ENCODE measurements around the gene ZNF274. TPM values are rescaled to one million over a fixed set of nuclear protein-coding genes. Genes with fewer than 3 reads are reported as not detected.

The ZNF274 gene
- total RNA-seq, 1 donor from 2014 or later = 42.7 TPM

DNA sequence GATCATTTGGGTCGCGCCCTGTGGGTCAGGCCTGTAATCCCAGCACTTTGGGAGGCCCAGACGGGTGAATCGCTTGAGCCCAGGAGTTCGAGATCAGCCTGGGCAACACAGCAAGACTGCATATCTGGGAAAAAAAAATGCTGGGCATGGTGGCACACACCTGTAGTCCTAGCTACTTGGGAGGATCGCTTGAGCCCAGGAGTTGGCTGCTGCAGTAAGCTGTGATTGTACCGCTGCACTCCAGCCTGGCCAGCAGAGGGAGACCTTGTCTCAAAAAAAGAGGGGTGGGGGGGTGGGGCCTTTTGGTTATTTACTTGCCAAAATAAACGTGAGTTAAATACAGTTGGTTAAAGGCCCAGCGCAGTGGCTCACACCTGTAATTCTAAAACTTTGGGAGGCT, 36.0 kb downstream of the ZNF274 start:
- Mint-ChIP-seq H3K4me3 (ENCODE audit: unreplicated experiment) (no peak overlapping the region), H3K27me3 (ENCODE audit: unreplicated experiment) (no peaks in the 10 kb centered on the region), H3K4me1 (ENCODE audit: low read depth, unreplicated experiment) (no peaks in the 10 kb centered on the region), H3K9me3 (ENCODE audit: unreplicated experiment) (peaks cover 6% of the 10 kb centered on the region), H3K27ac (ENCODE audit: unreplicated experiment) (no peak overlapping the region), H3K36me3 (ENCODE audit: unreplicated experiment) (peaks cover 18% of the 10 kb centered on the region)
- peak; percentile 27 for DNase-seq
- TF ChIP-seq, protein P1, sequence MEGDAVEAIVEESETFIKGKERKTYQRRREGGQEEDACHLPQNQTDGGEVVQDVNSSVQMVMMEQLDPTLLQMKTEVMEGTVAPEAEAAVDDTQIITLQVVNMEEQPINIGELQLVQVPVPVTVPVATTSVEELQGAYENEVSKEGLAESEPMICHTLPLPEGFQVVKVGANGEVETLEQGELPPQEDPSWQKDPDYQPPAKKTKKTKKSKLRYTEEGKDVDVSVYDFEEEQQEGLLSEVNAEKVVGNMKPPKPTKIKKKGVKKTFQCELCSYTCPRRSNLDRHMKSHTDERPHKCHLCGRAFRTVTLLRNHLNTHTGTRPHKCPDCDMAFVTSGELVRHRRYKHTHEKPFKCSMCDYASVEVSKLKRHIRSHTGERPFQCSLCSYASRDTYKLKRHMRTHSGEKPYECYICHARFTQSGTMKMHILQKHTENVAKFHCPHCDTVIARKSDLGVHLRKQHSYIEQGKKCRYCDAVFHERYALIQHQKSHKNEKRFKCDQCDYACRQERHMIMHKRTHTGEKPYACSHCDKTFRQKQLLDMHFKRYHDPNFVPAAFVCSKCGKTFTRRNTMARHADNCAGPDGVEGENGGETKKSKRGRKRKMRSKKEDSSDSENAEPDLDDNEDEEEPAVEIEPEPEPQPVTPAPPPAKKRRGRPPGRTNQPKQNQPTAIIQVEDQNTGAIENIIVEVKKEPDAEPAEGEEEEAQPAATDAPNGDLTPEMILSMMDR (IDR thresholded peaks at IDR 0.05; ENCODE audit: partially characterized antibody, unreplicated experiment) = peak; percentile 22

DNA sequence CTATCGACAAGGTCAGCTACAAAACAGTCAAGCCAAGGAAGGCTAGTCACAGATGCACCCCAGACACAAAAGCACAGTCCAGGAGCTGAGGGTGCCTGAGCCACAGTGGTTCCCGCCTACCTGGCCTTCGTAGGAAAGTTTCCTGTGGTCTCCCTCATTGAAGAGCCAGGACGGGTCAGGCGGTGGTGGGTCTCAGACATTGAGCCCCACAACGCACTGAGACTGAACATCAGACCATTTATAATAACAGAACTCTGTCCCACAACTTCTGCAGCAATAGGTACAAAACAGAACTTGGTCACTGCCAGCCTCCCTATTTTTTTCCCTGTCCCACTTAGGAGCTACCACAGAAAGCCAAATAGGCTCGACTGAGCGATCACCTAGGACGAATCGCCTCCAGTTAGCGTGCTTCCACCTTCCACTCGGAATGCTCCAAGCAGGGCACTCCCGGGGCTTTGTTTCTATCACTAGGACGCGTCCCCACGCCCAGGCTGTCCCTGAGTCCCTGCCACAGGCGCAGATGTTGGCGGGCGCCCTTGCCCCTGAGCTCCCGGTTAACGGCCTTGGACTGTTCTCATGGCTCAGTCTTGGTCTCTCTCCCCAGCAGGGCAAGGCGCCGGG, 45.2 kb downstream of the ZNF274 start:
- peaks cover 8% of the 10 kb centered on the region for H3K4me1 Mint-ChIP-seq (ENCODE audit: low read depth, unreplicated experiment)
- H3K27me3 Mint-ChIP-seq (ENCODE audit: unreplicated experiment) = peaks cover 13% of the 10 kb centered on the region
- peak overlapping the region; percentile 93 for H3K4me3 Mint-ChIP-seq (ENCODE audit: unreplicated experiment)
- H3K36me3 Mint-ChIP-seq (ENCODE audit: unreplicated experiment) = peaks cover 33% of the 10 kb centered on the region
- no peak for DNase-seq
- peaks cover 14% of the 10 kb centered on the region for H3K9me3 Mint-ChIP-seq (ENCODE audit: unreplicated experiment)
- TF ChIP-seq, protein P1 (IDR thresholded peaks at IDR 0.05; ENCODE audit: partially characterized antibody, unreplicated experiment) = no peak
- peak overlapping the region; percentile 95 for H3K27ac Mint-ChIP-seq (ENCODE audit: unreplicated experiment)

DNA sequence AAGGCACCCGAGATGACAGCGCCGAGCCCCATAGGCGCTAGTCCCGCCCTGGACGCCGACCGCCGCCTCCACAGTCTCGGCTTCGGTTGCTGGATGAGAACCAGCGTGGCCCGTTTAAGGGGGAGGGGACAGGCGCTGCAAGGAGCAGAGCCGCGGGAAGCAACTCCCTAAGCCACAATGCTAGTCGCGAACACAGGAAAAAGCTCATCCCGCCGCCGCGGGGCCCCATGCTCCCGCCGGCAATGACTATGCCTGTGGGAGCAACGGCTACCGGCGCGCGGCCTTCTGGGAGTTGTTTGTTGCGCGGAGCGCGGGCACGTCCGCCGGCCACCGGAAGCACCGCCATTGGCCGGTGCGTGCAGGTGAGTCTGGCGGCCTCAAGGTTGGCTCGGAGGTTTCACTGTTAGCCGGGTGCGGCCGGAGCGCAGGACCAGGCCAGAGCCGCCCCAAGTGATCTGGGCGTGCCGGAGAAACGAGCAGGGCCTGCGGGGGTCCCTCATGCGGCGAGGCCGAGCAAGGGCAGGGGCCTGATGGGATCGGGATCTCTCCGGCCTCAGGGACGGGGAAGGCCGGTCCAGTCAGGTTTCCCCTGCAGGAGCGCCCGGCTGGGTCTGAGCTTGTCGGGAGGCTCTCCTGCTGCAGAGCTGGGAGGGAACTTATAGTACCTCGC, 45.9 kb downstream of the ZNF274 start, which contains the start of gene ZNF544:
TSS of gene ZNF544 (plus strand) at position 330 of the 670 bp plus-strand sequence. CDS start 15,110 bp downstream, outside the sequence.
- Mint-ChIP-seq H3K4me3 (ENCODE audit: unreplicated experiment) (peak within 1 kb of the TSS; percentile 93), H3K27me3 (ENCODE audit: unreplicated experiment) (peaks cover 13% of the 10 kb centered on the region), H3K9me3 (ENCODE audit: unreplicated experiment) (peaks cover 14% of the 10 kb centered on the region), H3K27ac (ENCODE audit: unreplicated experiment) (peak within 1 kb of the TSS; percentile 95), H3K36me3 (ENCODE audit: unreplicated experiment) (peaks cover 33% of the 10 kb centered on the region), H3K4me1 (ENCODE audit: low read depth, unreplicated experiment) (peaks cover 8% of the 10 kb centered on the region)
- peak; percentile 83 for DNase-seq
- TF ChIP-seq, protein P1 (IDR thresholded peaks at IDR 0.05; ENCODE audit: partially characterized antibody, unreplicated experiment) = peak; percentile 23

DNA sequence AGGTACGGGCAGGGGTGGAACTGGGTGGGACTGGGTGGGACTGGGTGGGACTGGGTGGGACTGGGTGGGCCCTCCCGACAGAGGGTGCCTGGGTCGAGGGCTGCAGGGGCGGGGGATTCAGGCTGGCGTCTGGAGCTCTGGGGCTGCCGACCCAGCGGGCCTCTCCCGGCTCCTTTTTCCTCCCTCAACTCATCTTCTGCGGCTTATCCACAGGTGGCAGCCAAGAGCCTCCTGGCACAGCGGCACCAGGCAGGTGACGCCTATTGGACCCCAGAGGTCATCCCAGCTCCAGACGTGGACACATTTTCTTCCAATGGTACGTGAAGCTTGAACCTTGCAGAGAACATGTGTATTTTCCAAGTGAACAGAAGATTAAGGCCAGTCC, 46.4 kb downstream of the ZNF274 start:
- Mint-ChIP-seq H3K27ac (ENCODE audit: unreplicated experiment) (peak overlapping the region; percentile 18), H3K4me1 (ENCODE audit: low read depth, unreplicated experiment) (peaks cover 8% of the 10 kb centered on the region), H3K9me3 (ENCODE audit: unreplicated experiment) (peaks cover 14% of the 10 kb centered on the region), H3K36me3 (ENCODE audit: unreplicated experiment) (peaks cover 33% of the 10 kb centered on the region), H3K4me3 (ENCODE audit: unreplicated experiment) (peak overlapping the region; percentile 93), H3K27me3 (ENCODE audit: unreplicated experiment) (peaks cover 13% of the 10 kb centered on the region)
- TF ChIP-seq, protein P1 (IDR thresholded peaks at IDR 0.05; ENCODE audit: partially characterized antibody, unreplicated experiment) = no peak
- DNase-seq = peak; percentile 40

DNA sequence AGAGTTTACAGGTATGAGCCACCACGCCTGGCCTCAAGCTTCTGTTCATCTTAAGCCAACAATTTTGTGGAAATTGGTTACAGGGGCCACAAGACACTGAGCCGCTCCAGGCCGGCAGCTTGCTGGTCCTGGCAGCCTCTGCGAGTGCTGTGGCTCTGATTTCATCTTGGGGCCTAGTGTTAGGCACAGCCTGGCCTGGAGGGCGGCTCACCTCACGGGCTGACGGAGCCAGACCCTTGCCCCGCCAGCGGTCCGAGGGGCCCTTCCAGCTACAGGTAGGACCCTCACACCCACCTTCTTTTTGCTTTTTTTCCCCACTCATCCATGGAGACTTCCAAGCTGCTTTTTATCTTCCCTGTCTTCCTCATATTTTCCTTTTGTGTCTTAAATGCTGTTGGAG, 54.5 kb downstream of the ZNF274 start:
- Mint-ChIP-seq H3K9me3 (ENCODE audit: unreplicated experiment) (peaks cover 10% of the 10 kb centered on the region), H3K36me3 (ENCODE audit: unreplicated experiment) (peaks cover 23% of the 10 kb centered on the region), H3K27me3 (ENCODE audit: unreplicated experiment) (peaks cover 4% of the 10 kb centered on the region), H3K27ac (ENCODE audit: unreplicated experiment) (no peak overlapping the region), H3K4me1 (ENCODE audit: low read depth, unreplicated experiment) (no peaks in the 10 kb centered on the region), H3K4me3 (ENCODE audit: unreplicated experiment) (no peak overlapping the region)
- TF ChIP-seq, protein P1 (IDR thresholded peaks at IDR 0.05; ENCODE audit: partially characterized antibody, unreplicated experiment) = no peak
- DNase-seq = no peak

Data from glutamatergic neuron (in vitro differentiated cells).